OCI-LY1 (cell line): ENCODE results near the gene FXYD1.

Experiments used
- EZH2 ChIP-seq: fragments of 200-600 bp; sonication (generic), shearing (Covaris generic); IDR thresholded peaks from 2 replicates; pipeline ENCODE4 v1.8.0; 2017; ENCODE audit warnings: borderline replicate concordance, mixed run types, mild to moderate bottlenecking, antibody characterized with exemption, low read length, moderate library complexity, mixed read lengths
- TF ChIP-seq, protein P1 (sequence below): fragments of 200-600 bp; sonication (generic), shearing (Covaris generic); IDR thresholded peaks from 2 replicates; pipeline ENCODE4 v1.5.1; 2017; ENCODE audit warnings: mild to moderate bottlenecking, antibody characterized with exemption, low read length, moderate library complexity, mixed read lengths

DNA sequence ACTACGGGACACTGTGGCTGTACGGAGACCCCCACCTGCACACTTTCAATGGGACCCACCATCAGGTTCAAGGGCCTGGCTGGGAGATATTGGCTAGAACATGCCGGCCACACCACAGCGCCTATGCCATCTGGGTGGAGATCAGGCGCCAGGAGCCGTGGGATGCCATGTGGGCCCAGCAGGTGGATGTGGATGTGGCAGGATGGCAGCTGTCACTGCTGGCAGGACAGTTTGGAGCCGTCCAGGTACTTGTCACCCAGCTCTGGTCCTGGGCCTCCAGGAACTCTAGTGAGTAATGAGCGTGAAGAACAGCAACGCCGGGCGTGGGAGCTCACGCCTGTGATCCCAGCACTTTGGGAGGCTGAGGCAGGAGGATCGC, 38.7 kb upstream of the FXYD1 start:
- TF ChIP-seq, protein P1, sequence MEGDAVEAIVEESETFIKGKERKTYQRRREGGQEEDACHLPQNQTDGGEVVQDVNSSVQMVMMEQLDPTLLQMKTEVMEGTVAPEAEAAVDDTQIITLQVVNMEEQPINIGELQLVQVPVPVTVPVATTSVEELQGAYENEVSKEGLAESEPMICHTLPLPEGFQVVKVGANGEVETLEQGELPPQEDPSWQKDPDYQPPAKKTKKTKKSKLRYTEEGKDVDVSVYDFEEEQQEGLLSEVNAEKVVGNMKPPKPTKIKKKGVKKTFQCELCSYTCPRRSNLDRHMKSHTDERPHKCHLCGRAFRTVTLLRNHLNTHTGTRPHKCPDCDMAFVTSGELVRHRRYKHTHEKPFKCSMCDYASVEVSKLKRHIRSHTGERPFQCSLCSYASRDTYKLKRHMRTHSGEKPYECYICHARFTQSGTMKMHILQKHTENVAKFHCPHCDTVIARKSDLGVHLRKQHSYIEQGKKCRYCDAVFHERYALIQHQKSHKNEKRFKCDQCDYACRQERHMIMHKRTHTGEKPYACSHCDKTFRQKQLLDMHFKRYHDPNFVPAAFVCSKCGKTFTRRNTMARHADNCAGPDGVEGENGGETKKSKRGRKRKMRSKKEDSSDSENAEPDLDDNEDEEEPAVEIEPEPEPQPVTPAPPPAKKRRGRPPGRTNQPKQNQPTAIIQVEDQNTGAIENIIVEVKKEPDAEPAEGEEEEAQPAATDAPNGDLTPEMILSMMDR, result no peak
- no peak for TF ChIP-seq EZH2
